IMR-90 (cell line): ENCODE results near the gene KPRP. TPM values are rescaled to one million over a fixed set of nuclear protein-coding genes. Genes with fewer than 3 reads are reported as not detected.

ENCODE experiments used
- ATAC-seq: fragments of 200-7000 bp; cut with Tn5 transposase; 2 replicates; pipeline ENCODE4 v1.9.1; 2020; ENCODE audit warnings: low read depth, mild to moderate bottlenecking, moderate library complexity
- BruUV-seq: library from RNA; stranded (reverse); fragments of 400-500 nt; replicated peaks from 2 replicates; lab custom pipeline; 2021; lab: Mats Ljungman, UMichigan
- CTCF ChIA-PET: fragments of 300-600 bp; formaldehyde crosslinking; extraction: SDS; loops from one replicate; lab custom pipeline; 2021; ENCODE audit warnings: antibody characterized with exemption; lab: Yijun Ruan, JAX
- POLR2A ChIA-PET: fragments of 300-600 bp; sonication (Branson Sonifier 250); formaldehyde crosslinking; loops from one replicate; lab custom pipeline; 2022; ENCODE audit warnings: antibody characterized with exemption; ENCODE audit not compliant: unreplicated experiment; lab: Charles Lee
- DNase-seq: peaks from one replicate; pipeline ENCODE4 v3.0.0; 2013
- H2AFZ ChIP-seq: replicated peaks from 2 replicates; pipeline ENCODE3; 2013; ENCODE audit warnings: low read length, mild to moderate bottlenecking; ENCODE audit not compliant: poor library complexity
- H2AK5ac ChIP-seq: 2 replicates; pipeline ENCODE4 v1.6.1; 2013; ENCODE audit warnings: low read depth, low read length, inconsistent platforms
- H2AK9ac ChIP-seq: replicated peaks from 2 replicates; pipeline ENCODE3; 2013; ENCODE audit warnings: mild to moderate bottlenecking, low read depth, low read length, moderate library complexity; ENCODE audit not compliant: poor library complexity
- H2BK120ac ChIP-seq: 2 replicates; pipeline ENCODE4 v1.6.1; 2013; ENCODE audit warnings: low read depth, low read length, inconsistent platforms
- H2BK15ac ChIP-seq: 3 replicates; pipeline ENCODE4 v1.6.1; 2013; ENCODE audit warnings: low read depth, low read length, inconsistent platforms
- H2BK20ac ChIP-seq: 2 replicates; pipeline ENCODE4 v1.6.1; 2013; ENCODE audit warnings: low read depth, mild to moderate bottlenecking, inconsistent platforms, low read length, moderate library complexity
- H2BK5ac ChIP-seq: 2 replicates; pipeline ENCODE4 v1.6.1; 2013; ENCODE audit warnings: mild to moderate bottlenecking, low read depth, low read length, inconsistent platforms; ENCODE audit not compliant: poor library complexity, severe bottlenecking
- H3K14ac ChIP-seq: replicated peaks from 2 replicates; pipeline ENCODE4 v1.6.1; 2013; ENCODE audit warnings: low read depth, low read length, inconsistent platforms
- H3K18ac ChIP-seq: 2 replicates; pipeline ENCODE4 v1.6.1; 2013; ENCODE audit warnings: low read depth, low read length, control low read depth
- H3K23ac ChIP-seq: 2 replicates; pipeline ENCODE4 v1.6.1; 2013; ENCODE audit warnings: low read depth, low read length, inconsistent platforms
- H3K27ac ChIP-seq: 2 replicates; pipeline ENCODE4 v1.5.1; 2013; ENCODE audit warnings: mild to moderate bottlenecking, control low read depth, low read length; ENCODE audit not compliant: insufficient read depth
- H3K27me3 ChIP-seq: 2 replicates; pipeline ENCODE4 v1.6.1; 2013; ENCODE audit warnings: low read length; ENCODE audit not compliant: control insufficient read depth, insufficient read depth
- H3K36me3 ChIP-seq: 2 replicates; pipeline ENCODE4 v1.6.1; 2013; ENCODE audit warnings: low read length, mixed read lengths; ENCODE audit not compliant: control insufficient read depth, insufficient read depth
- H3K4ac ChIP-seq: 2 replicates; pipeline ENCODE4 v1.6.1; 2013; ENCODE audit warnings: low read depth, low read length, inconsistent platforms
- H3K4me1 ChIP-seq: 2 replicates; pipeline ENCODE4 v1.6.1; 2013; ENCODE audit warnings: low read length, mixed read lengths; ENCODE audit not compliant: control insufficient read depth, insufficient read depth
- H3K4me2 ChIP-seq: 2 replicates; pipeline ENCODE4 v1.6.1; 2013; ENCODE audit warnings: low read depth, mild to moderate bottlenecking, control low read depth, low read length, moderate library complexity
- H3K4me3 ChIP-seq: 2 replicates; pipeline ENCODE4 v1.5.1; 2013; ENCODE audit warnings: low read depth, mild to moderate bottlenecking, control low read depth, low read length, moderate library complexity; ENCODE audit not compliant: insufficient read depth
- H3K56ac ChIP-seq: 2 replicates; pipeline ENCODE4 v1.6.1; 2013; ENCODE audit warnings: low read length, inconsistent platforms; ENCODE audit not compliant: insufficient read depth; ENCODE audit errors: extremely low read depth
- H3K79me1 ChIP-seq, 2 experiments: 2 replicates each; pipeline ENCODE4 v1.6.1; 2013; ENCODE audit warnings: low read length in 2 of 2, inconsistent platforms in 1 of 2, low read depth in 1 of 2
- H3K9ac ChIP-seq: 2 replicates; pipeline ENCODE4 v1.6.1; 2013; ENCODE audit warnings: low read depth, low read length, control low read depth
- H3K9me1 ChIP-seq: 2 replicates; pipeline ENCODE4 v1.6.1; 2013; ENCODE audit warnings: low read length, inconsistent platforms; ENCODE audit not compliant: insufficient read depth
- H3K9me3 ChIP-seq: 2 replicates; pipeline ENCODE4 v1.6.1; 2013; ENCODE audit warnings: low read length; ENCODE audit not compliant: control insufficient read depth, insufficient read depth
- H4K20me1 ChIP-seq: 2 replicates; pipeline ENCODE4 v1.6.1; 2013; ENCODE audit warnings: low read length, inconsistent platforms; ENCODE audit not compliant: insufficient read depth
- H4K5ac ChIP-seq: 2 replicates; pipeline ENCODE4 v1.6.1; 2013; ENCODE audit warnings: mild to moderate bottlenecking, low read depth, low read length, control low read depth
- H4K8ac ChIP-seq, 2 experiments: 2 replicates each; pipeline ENCODE4 v1.6.1; 2013; ENCODE audit warnings: low read depth in 2 of 2, low read length in 2 of 2, control low read depth in 1 of 2, inconsistent platforms in 1 of 2
- H4K91ac ChIP-seq: 2 replicates; pipeline ENCODE4 v1.6.1; 2013; ENCODE audit warnings: low read depth, low read length, inconsistent platforms; ENCODE audit not compliant: insufficient read depth
- BHLHE40 ChIP-seq: fragments of 150-350 bp; IDR thresholded peaks from 2 replicates; pipeline ENCODE4 v1.6.1; 2016; ENCODE audit warnings: mild to moderate bottlenecking, low read depth, low read length
- CEBPB ChIP-seq: IDR thresholded peaks from 2 replicates; pipeline ENCODE4 v1.6.1; 2012; ENCODE audit warnings: low read depth, low read length, improper control_type of control experiment
- CHD1 ChIP-seq: IDR thresholded peaks from 2 replicates; pipeline ENCODE4 v1.6.1; 2012; ENCODE audit warnings: low read depth, low read length, improper control_type of control experiment
- CTCF ChIP-seq: conservative IDR thresholded peaks from 2 replicates; pipeline ENCODE4 v1.5.1; 2012; ENCODE audit warnings: mild to moderate bottlenecking, low read depth, low read length, improper control_type of control experiment
- ELK1 ChIP-seq: fragments of 150-350 bp; IDR thresholded peaks from 2 replicates; pipeline ENCODE4 v1.6.1; 2016; ENCODE audit warnings: low read depth, mild to moderate bottlenecking, low read length, moderate library complexity, borderline replicate concordance
- FOS ChIP-seq: fragments of 150-350 bp; IDR thresholded peaks from 2 replicates; pipeline ENCODE4 v1.6.1; 2016; ENCODE audit warnings: low read depth, low read length
- MAFK ChIP-seq: IDR thresholded peaks from 2 replicates; pipeline ENCODE4 v1.6.1; 2012; ENCODE audit warnings: low read depth, low read length, improper control_type of control experiment
- MAZ ChIP-seq: IDR thresholded peaks from 2 replicates; pipeline ENCODE4 v1.6.1; 2012; ENCODE audit warnings: low read depth, mild to moderate bottlenecking, low read length, improper control_type of control experiment, moderate library complexity, borderline replicate concordance
- MXI1 ChIP-seq: IDR thresholded peaks from 2 replicates; pipeline ENCODE4 v1.6.1; 2012; ENCODE audit warnings: low read depth, mild to moderate bottlenecking, low read length, moderate library complexity, borderline replicate concordance
- NFE2L2 ChIP-seq: fragments of 150-350 bp; IDR thresholded peaks from 2 replicates; pipeline ENCODE4 v1.6.1; 2016; ENCODE audit warnings: low read depth, mild to moderate bottlenecking, low read length
- POLR2A ChIP-seq: IDR thresholded peaks from 2 replicates; pipeline ENCODE4 v1.6.1; 2012; ENCODE audit warnings: mild to moderate bottlenecking, low read depth, low read length
- RAD21 ChIP-seq: IDR thresholded peaks from 2 replicates; pipeline ENCODE4 v1.6.1; 2012; ENCODE audit warnings: low read length, improper control_type of control experiment
- RCOR1 ChIP-seq: IDR thresholded peaks from 2 replicates; pipeline ENCODE4 v1.6.1; 2012; ENCODE audit warnings: mild to moderate bottlenecking, low read length, improper control_type of control experiment; ENCODE audit not compliant: insufficient replicate concordance
- RFX5 ChIP-seq: IDR thresholded peaks from 2 replicates; pipeline ENCODE4 v1.8.0; 2012; ENCODE audit warnings: low read depth, mild to moderate bottlenecking, low read length, moderate library complexity
- SMC3 ChIP-seq: fragments of 150-350 bp; IDR thresholded peaks from 2 replicates; pipeline ENCODE4 v1.6.1; 2016; ENCODE audit warnings: low read depth, mild to moderate bottlenecking, antibody characterized with exemption, low read length, moderate library complexity
- WGBS, 2 experiments: methylation state at CpG; one replicate each; pipeline versions ENCODE4 v1.1.5 to v1.1.7; 2013; ENCODE audit warnings: missing lambda C conversion rate in 2 of 2; ENCODE audit not compliant: insufficient read length in 1 of 2; ENCODE audit errors: extremely low coverage in 2 of 2; 5-methylcytosine and 5-hydroxymethylcytosine counted together
- dilution Hi-C: fragments of 300-500 bp; cut with HindIII; formaldehyde crosslinking; loops from one replicate; pipeline ENCODE4 v1.14.3; 2018; ENCODE audit warnings: low sequenced_read_pairs; ENCODE audit not compliant: unreplicated experiment
- in situ Hi-C: fragments of 300-500 bp; cut with MboI; formaldehyde crosslinking; loops from 3 replicates; pipeline ENCODE4 v1.14.3; 2019; ENCODE audit warnings: low sequenced_read_pairs, inconsistent platforms, mixed read lengths
- intact Hi-C: fragments of 100-400 bp; cut with micrococcal nuclease; formaldehyde crosslinking; loops from 2 replicates; pipeline ENCODE4 v1.10.0; 2022
- polyA plus RNA-seq, 3 experiments: library from polyadenylated mRNA; depleted of rRNA; stranded (reverse); fragments of >200 nt; gene quantifications; 2 replicates each; pipeline ENCODE4 v1.2.3, GENCODE V29; 2012; ENCODE audit warnings: low replicate concordance in 1 of 3
- total RNA-seq: library from RNA; depleted of rRNA; stranded (reverse); fragments of >200 nt; gene quantifications from 2 replicates; pipeline ENCODE4 v1.2.3, GENCODE V29; 2012
- TF ChIP-seq, protein P1 (sequence below): fragments of 150-350 bp; IDR thresholded peaks from 2 replicates; pipeline ENCODE4 v1.6.1; 2017; ENCODE audit warnings: mild to moderate bottlenecking, antibody characterized with exemption, low read length, low read depth

The KPRP gene
- total and polyA plus RNA-seq, 2 of the 4 experiments (the other 2 are of a cell fraction), result not detected

- ChIA-PET CTCF (no interaction called here), POLR2A (no interaction called here)
- BruUV-seq, result no TSS peak
- H3K9me3 ChIP-seq, result no peaks in the 10 kb centered on the region
- H3K36me3 ChIP-seq, result no peaks in the 10 kb centered on the region
- no peak overlapping the region for H4K5ac ChIP-seq
- no peak overlapping the region for H2BK15ac ChIP-seq
- in situ Hi-C loops (no loop called here), intact Hi-C loops (no loop called here), dilution Hi-C loops (no loop called here)
- no peaks in the 10 kb centered on the region for H3K9me1 ChIP-seq
- no peak overlapping the region for H3K23ac ChIP-seq
- no peaks in the 10 kb centered on the region for H3K27me3 ChIP-seq
- H3K4me2 ChIP-seq, result no peak overlapping the region
- no peak overlapping the region for H2AFZ ChIP-seq
- no peak overlapping the region for H4K91ac ChIP-seq
- no peak overlapping the region for H3K4me3 ChIP-seq
- H2BK5ac ChIP-seq, result no peak overlapping the region
- no peak overlapping the region for H4K8ac ChIP-seq
- no peaks in the 10 kb centered on the region for H3K79me1 ChIP-seq
- no peak overlapping the region for H3K4ac ChIP-seq
- no peak for ATAC-seq
- H3K4me1 ChIP-seq, result no peaks in the 10 kb centered on the region; the same call in 1 of the 2 replicates
- no peaks in the 10 kb centered on the region for H4K20me1 ChIP-seq
- DNase-seq, result peak; percentile 47
- TF ChIP-seq FOS, result no peak
- TF ChIP-seq BHLHE40, result peak; percentile 73; the same call in 1 of the 2 replicates
- TF ChIP-seq POLR2A, result no peak
- no peak for TF ChIP-seq NFE2L2
- TF ChIP-seq MAZ, result no peak
- no peak for TF ChIP-seq CTCF
- TF ChIP-seq ELK1, result no peak
- TF ChIP-seq RCOR1, result no peak
- no peak for TF ChIP-seq RFX5
- no peak for TF ChIP-seq CHD1
- TF ChIP-seq RAD21, result no peak
- no peak for TF ChIP-seq SMC3
- TF ChIP-seq CEBPB, result peak; percentile 52; the same call in 1 of the 2 replicates
- TF ChIP-seq MAFK, result no peak
- TF ChIP-seq, protein P1, sequence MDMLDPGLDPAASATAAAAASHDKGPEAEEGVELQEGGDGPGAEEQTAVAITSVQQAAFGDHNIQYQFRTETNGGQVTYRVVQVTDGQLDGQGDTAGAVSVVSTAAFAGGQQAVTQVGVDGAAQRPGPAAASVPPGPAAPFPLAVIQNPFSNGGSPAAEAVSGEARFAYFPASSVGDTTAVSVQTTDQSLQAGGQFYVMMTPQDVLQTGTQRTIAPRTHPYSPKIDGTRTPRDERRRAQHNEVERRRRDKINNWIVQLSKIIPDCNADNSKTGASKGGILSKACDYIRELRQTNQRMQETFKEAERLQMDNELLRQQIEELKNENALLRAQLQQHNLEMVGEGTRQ, result peak; percentile 84
- TF ChIP-seq MXI1, result no peak
- no peak overlapping the region for H3K56ac ChIP-seq
- H3K14ac ChIP-seq, result no peak overlapping the region
- no peak overlapping the region for H2AK5ac ChIP-seq
- 50% methylated on average over 1 of the region's 4 CpGs; no CpG with 5 or more reads in 1 of the 2 experiments for WGBS, 2 experiments
- no peak overlapping the region for H3K18ac ChIP-seq
- H3K9ac ChIP-seq, result no peak overlapping the region
- H2BK20ac ChIP-seq, result no peak overlapping the region
- H2BK120ac ChIP-seq, result no peak overlapping the region
- no peak overlapping the region for H2AK9ac ChIP-seq
- no peak overlapping the region for H3K27ac ChIP-seq
Observed at GRCh38 chr1:152745289-152745704, 12.5 kb upstream of the KPRP start.
